ENCODE data around the gene PCDHGA4.
A peak's percentile ranks its signal among the peaks of the same experiment; 100 is the strongest.
"Not testable (repeated sequence)": the region's sequence is repeated elsewhere in the genome, so short reads cannot be mapped to it uniquely, and the experiment has no call there.

Gene PCDHGA4
- 0.28 to 0.48 reads per million in 2 donors for total RNA-seq

DNA sequence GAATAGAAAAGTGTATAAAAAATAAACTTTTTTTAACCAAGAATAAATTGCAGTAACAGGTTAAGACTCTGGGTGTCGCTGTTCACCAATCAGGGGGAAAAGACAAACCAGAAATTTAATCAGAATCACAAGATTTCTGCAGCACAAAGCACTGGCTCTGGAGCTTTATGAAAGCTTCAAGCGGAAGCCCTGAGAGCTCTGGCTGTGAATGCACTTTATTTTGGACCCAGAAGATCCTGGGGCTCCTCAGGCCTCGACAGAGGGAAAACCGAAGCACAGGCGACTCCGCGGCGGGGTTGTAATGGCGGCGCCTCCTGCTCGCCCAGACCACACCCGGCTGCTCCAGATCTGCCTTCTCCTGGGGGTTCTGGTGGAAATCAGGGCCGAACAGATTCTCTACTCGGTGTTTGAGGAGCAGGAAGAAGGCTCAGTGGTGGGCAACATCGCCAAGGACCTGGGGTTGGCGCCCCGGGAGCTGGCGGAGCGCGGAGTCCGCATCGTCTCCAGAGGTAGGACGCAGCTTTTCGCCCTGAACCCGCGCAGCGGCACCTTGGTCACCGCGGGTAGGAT lies at the start of gene PCDHGA4:
TSS of gene PCDHGA4 (plus strand) at position 122 of the 570 bp plus-strand sequence. CDS start at position 209, 87 bp downstream.
- DNase-seq: no peak

DNA sequence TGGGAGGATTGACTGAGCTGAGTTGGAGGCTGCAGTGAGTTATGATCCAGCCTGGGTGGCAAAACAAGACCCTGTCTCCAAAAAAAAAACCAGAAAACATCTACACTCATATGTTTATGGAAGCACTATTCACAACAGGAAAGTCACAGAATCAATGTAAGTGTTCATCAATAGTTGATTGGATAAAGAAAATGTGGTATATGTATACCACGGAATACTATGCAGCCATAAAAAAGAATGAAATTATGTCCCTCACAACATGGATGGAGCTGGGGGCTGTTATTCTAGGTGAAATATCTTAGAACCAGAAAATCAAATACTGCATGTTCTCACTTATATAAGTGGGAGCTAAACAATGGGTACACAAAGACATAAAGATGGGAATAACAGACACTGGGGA lies 48.2 kb upstream of the PCDHGA4 start:
- DNase-seq: no peak

DNA sequence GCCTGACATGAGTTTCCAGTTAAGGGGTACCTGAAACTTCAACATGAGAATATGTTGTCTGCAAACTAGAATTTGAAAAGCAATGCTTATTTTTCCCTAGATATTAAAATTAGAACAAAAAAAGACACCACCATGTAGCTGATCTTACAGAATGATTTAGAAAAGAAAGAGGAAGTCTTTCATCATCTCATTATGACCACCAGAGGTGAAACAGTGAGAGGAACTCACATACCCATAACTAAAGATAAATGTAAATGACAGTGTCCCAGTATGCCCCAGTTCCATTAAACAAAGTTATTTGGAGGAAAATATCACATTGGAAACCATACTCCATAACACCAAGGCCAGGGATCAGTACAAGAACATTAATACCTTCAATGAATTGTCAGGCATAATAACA lies 41.1 kb upstream of the PCDHGA4 start:
- DNase-seq: no peak

DNA sequence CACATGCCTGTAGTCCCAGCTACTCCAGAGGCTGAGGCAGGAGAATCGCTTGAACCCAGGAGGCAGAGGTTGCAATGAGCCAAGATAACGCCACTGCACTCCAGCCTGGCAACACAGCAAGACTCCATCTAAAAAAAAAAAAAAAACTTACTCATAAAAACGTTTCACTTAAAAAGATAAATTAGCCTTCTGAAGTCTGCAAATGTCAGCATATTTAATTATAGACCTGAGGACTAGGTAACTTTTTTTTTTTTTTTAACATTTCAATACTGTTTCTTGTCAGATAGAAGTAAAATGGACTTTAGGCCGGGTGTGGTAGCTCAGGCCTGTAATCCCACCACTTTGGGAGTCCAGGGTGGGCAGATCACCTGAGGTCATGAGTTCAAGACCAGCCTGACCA lies 37.9 kb upstream of the PCDHGA4 start:
- DNase-seq: not testable (repeated sequence)

DNA sequence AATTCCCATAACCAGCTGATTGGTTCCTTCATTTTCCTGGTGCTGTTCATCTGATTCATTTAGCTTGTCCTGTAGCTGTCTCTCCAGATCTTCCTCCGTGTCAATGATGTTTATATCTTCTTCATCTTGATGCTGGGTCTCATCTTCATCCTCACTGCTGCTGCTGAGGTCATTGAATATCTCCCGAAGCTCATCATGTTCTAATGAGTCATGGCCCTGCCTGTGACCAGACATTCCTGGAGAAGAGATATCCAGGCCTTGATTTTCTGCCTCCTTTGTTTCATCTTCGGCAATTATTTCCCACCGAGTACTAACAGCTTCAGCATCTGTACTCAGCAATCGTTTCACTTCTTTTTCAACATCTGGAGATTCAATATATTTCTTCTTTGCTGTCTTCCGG lies 35.6 kb upstream of the PCDHGA4 start:
- no peak for DNase-seq

DNA sequence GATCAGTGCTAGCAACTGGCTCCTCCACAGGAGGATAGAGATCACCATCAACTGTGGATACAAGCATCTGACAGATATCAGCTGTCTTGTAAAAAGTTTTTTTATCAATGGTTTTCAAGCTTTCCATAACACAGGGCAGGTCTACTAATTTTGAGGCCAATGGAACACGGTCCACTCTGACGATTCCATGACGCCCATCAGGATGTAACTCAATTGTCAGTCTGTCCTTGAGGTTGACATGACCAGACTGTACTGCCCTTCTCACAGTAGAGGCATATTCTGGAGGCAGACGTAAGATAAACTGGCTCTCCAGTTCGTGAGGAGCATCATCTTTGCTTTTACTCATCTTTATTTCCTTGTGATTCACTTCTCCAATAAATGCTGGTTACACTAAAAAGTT lies 35.1 kb upstream of the PCDHGA4 start:
- no peak for DNase-seq

DNA sequence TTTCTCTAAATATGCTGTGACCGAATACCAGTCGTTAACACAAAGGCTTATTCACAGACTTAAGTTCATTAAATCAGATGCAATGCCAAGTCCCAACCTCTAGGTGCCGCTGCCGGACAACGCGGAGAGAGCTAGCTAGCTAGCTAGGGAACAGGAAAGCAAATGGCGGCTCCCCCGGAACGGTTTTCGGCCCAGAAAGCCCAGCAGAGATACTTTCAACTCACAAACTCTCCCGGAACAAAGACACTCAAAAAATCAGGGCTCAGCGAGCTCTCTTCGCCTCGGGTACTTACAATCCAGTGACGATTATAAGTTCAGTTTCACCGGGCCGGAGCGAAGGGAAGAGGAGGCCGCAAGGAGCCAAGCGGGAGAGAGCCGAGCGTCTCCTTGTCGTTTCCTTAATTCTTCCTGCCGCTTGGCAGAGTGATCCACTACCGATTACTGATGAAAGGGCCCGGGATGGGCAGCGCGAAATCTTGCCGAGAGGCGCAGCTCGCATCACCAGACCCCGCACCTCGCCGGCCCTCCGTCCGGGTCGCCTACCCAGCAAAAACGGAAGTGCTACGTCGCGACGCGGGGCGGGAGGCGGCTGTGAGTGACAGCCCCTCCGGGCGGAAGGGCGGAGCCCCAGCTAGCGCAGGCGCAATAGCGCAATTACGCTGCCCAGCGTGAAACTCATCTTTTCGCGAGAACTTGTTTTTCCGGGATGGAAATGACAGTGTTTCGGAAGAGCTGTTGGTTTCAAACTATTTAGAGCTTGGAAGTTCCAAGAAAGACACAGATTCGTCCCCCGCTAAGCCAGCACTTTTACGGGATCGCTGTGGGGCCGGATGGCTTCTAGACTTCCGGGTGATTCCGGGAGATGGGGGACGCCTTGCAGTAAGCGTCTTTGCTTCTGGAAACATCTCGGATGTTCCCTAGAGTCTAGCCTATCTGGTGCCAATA lies 34.3 kb upstream of the PCDHGA4 start, which contains the start of gene TAF7:
TSS of gene TAF7 (minus strand) at position 560 of the 945 bp plus-strand sequence. CDS start 740 bp downstream, outside the sequence.
- DNase-seq: peak; percentile 87

DNA sequence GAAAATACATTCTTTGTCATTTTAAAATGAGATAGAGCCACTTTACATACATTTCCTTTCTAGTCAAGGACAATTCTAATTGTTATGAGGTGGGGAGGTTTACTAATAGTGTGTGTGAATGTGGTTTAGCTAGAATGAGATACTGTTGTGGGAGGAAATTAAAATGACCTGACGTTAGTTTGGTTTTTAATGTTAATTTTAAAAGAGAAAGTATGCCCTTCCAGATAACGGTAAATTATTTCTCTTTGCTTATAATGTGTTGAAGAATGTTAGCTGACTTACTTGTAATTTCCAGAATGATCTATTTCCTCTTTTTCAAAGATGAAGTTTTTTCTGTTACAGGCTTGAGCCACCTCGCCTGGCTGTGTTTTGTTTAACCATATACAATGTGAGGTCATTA lies 32.6 kb upstream of the PCDHGA4 start:
- DNase-seq: no peak

DNA sequence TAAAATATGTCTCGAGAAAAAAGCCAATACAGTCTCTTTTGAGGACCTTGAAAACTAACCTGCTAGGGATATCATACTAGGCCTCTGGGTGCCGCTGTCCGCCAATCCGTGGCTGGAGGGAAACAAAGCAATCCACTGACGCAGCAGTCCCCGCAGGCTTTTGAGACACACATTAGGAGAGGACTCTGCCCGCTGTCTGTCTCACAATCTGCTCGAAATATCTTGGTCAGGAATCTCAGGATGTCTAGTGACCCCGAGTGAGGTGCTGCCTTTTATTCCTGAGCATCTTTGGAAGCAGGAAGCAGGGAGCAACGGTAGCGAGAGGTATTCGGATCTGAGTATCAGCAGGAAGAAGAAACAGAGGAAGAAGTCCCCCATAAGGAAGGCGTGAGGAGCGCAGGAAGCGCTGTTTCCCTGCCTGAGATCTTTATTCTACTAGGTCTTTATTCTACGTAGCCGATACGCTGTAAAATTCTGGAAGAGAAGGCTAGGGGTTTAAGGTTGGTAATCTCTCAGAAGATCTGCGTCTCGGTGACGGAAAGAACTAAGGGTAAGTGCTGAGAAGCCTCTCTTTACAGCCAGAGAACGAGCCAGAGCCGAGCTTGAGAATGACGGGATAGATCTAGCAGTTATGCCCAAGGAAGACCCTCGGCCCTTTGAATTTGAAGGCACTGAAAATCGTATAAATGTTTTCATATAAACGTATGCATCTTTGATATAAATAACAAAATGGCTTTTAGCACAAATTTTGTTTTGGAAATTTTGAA lies 28.6 kb upstream of the PCDHGA4 start:
- DNase-seq: peak; percentile 53

DNA sequence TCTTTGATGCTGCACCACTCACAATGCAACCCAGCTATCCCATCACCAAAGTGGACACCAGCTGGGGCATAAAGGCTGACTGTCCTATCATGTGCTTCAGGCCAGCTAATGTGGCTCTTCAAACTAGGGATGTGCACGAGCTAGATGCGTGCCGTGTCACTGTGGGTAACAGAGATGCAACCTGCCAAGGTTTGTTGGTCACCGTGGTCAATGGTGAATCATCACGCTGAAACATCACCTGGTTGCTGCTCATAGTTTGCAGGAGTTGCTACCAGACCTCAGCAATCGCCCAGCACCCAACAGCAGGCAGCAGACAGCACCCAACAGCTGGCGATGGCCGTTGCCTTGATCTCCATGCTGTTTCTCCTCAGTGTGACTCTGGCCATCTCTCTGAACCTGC lies 26.6 kb upstream of the PCDHGA4 start:
- no peak for DNase-seq

DNA sequence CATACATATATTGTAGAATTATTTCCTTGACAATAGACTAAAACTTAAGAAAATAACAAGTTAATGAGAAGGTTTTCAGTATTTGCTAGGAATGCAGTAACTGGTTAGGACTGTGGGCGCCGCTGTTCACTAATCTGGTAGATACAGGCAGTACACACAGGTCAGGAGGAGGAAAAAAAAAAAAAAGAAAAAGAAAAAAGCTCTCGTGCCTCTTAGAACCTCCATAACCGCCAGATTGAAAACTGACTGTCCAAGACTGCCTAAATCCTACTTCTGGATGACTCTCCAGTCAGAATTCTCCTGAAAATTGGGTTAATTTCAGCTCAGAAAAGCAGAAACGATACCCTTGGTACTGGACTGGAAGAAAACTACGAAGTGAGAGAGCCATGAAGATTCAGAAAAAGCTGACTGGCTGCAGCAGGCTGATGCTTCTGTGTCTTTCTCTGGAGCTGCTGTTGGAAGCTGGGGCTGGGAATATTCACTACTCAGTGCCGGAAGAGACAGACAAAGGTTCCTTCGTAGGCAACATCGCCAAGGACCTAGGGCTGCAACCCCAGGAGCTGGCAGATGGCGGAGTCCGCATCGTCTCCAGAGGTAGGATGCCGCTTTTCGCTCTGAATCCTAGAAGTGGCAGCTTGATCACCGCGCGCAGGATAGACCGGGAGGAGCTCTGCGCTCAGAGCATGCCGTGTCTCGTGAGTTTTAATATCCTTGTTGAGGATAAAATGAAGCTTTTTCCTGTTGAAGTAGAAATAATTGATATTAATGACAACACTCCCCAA lies 24.3 kb upstream of the PCDHGA4 start, which contains the start of gene PCDHGA1:
TSS of gene PCDHGA1 (plus strand) at position 216 of the 782 bp plus-strand sequence.
- DNase-seq: no peak

DNA sequence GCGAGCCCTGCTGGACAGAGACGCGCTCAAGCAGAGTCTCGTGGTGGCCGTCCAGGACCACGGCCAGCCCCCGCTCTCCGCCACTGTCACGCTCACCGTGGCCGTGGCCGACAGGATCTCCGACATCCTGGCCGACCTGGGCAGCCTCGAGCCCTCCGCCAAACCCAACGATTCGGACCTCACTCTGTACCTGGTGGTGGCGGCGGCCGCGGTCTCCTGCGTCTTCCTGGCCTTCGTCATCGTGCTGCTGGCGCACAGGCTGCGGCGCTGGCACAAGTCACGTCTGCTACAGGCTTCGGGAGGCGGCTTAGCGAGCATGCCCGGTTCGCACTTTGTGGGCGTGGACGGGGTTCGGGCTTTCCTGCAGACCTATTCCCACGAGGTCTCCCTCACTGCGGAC lies 22.2 kb upstream of the PCDHGA4 start:
- not testable (repeated sequence) for DNase-seq

DNA sequence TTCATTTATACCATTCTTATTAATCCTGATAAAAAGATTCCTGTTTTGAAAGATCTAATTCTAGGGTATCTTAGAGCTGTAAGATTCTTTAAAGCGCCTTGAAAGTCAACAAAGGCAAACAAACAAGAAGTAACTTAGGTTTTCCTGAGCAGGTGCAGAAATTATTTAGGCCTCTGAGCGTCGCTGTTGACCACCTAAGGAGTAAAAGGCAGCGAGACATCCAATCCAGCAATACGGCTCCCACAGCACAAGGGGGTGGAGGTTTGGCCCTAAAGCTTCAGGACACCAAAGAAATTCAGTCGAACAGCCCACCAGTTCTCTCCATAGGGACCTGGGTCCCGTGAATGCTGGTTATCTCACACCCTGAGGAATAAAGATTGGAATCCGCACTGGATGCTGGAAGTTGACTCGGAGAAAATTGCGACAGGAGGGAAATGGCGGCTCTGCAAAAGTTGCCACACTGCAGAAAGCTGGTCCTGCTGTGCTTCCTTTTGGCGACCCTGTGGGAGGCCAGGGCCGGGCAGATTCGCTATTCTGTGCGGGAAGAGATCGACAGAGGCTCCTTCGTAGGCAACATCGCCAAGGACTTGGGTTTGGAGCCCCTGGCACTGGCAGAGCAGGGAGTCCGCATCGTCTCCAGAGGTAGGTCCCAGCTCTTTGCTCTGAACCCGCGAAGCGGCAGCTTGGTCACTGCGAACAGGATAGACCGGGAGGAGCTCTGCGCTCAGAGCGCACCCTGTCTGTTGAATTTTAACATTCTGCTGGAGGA lies 16.1 kb upstream of the PCDHGA4 start, which contains the start of gene PCDHGA2:
TSS of gene PCDHGA2 (plus strand) at position 223 of the 769 bp plus-strand sequence.
- DNase-seq: no peak

DNA sequence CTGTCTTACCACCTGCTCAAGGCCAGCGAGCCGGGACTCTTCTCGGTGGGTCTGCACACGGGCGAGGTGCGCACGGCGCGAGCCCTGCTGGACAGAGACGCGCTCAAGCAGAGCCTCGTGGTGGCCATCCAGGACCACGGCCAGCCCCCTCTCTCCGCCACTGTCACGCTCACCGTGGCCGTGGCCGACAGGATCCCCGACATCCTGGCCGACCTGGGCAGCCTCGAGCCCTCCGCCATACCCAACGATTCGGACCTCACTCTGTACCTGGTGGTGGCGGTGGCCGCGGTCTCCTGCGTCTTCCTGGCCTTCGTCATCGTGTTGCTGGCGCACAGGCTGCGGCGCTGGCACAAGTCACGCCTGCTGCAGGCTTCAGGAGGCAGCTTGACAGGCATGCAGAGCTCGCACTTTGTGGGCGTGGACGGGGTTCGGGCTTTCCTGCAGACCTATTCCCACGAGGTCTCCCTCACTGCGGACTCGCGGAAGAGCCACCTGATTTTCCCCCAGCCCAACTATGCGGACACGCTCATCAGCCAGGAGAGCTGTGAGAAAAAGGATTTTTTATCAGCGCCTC lies 14.0 kb upstream of the PCDHGA4 start:
- not testable (repeated sequence) for DNase-seq

DNA sequence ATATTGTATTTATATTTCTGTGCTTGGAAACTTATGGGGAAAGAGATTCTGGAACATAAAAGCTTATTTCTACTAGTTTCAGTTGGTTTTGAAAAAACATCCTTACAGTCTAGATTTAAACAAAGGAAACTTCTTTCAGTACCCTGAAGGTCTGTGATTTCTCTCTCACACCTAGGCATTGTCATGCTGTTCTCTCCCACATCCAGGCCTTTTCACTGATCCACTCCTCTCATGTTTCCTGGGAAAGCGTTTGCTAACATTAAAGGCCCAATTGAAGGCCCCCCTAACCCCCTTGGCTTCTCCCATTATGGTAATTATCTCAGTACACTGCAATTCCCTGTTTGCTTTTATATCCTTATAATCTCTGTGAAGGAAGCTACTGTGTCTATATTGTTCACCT lies 12.0 kb upstream of the PCDHGA4 start:
- DNase-seq: no peak

DNA sequence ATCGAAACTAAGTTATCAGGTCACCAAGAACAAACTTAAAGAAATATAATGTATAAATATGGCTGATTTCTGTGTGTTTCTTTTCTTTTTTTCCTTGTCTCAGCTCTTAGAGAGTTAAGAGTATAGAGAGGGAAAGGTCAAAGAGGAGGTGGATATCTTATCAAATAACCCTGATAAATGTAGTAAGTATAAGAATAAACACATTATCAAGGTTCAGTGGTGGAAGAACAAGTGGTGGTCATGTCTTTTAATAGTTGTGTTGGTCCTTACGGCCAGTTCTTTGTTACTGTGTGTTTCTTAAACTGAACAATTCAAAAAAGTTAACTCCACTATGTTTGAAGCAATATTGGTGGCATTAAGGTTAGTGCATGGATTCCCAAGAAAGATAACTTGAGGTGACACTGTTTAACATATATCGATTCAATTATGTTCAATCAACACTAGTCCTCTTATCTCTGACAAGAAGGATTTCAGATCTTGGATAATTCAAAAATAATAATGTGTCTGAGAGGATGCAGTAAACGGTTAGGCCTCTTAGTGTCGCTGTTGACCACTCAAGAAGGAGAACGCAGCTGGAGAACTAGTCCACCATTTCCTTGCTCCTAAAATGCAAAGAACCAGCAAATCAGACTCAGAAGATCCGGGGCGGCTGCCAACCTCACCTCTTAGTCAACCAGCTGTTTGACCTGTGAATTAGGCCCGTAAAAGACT lies 11.4 kb upstream of the PCDHGA4 start, which contains the start of gene PCDHGA3:
TSS of gene PCDHGA3 (plus strand) at position 588 of the 711 bp plus-strand sequence. CDS start 205 bp downstream, outside the sequence.
- DNase-seq: no peak

DNA sequence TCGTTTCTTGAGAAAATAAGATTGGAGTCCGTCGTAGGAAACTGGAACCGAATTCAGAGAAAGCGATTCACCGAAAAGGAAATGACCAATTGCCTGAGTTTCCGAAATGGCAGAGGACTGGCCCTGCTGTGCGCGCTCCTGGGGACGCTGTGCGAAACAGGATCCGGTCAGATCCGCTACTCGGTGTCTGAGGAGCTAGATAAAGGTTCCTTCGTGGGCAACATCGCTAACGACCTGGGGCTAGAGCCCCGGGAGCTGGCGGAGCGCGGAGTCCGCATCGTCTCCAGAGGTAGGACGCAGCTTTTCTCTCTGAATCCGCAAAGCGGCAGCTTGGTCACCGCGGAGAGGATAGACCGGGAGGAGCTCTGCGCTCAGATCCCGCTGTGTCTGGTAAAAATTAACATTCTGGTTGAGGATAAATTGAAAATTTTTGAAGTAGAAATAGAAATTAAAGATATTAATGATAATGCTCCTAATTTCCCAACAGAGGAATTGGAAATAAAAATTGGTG lies 10.8 kb upstream of the PCDHGA4 start:
- DNase-seq: no peak

DNA sequence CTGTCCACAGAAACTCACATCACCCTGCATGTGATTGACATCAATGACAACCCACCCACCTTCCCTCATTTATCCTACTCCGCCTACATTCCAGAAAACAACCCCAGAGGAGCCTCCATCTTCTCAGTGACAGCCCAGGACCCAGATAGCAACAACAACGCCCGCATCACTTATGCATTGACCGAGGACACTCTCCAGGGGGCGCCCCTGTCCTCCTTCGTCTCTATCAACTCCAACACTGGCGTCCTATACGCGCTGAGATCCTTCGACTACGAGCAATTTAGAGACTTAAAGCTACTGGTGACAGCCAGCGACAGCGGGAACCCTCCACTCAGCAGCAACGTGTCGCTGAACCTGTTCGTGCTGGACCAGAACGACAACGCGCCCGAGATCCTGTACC lies 9.5 kb upstream of the PCDHGA4 start:
- DNase-seq: no peak

DNA sequence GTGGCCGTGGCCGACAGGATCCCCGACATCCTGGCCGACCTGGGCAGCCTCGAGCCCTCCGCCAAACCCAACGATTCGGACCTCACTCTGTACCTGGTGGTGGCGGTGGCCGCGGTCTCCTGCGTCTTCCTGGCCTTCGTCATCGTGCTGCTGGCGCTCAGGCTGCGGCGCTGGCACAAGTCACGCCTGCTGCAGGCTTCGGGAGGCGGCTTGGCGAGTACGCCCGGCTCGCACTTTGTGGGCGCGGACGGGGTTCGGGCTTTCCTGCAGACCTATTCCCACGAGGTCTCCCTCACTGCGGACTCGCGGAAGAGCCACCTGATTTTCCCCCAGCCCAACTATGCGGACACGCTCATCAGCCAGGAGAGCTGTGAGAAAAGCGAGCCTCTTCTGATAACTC lies 8.8 kb upstream of the PCDHGA4 start:
- not testable (repeated sequence) for DNase-seq
